ENCODE measurements around the gene MAP3K4.
A peak's percentile ranks its signal among the peaks of the same experiment; 100 is the strongest.
"Not testable (repeated sequence)": the region's sequence is repeated elsewhere in the genome, so short reads cannot be mapped to it uniquely, and the experiment has no call there.

The MAP3K4 gene

GRCh38 chr6:160975162-160975561, 16.4 kb upstream of the MAP3K4 start:
- Histone ChIP-seq H3K9me3 (ENCODE audit: low read depth, low read length) (no peaks in the 10 kb centered on the region), H3K27ac (no peak overlapping the region), H3K4me3 (no peak overlapping the region), H3K36me3 (ENCODE audit: insufficient read depth, low read length) (no peaks in the 10 kb centered on the region), H3K9ac (ENCODE audit: insufficient read length) (no peak overlapping the region)
- no peak for DNase-seq (ENCODE audit: low read depth, low spot score)
- TF ChIP-seq EZH2 (IDR thresholded peaks at IDR 0.05) = no peak
- TF ChIP-seq POLR2AphosphoS5 (IDR thresholded peaks at IDR 0.05; ENCODE audit: borderline replicate concordance, low read depth, low read length) = no peak
- TF ChIP-seq FOXP2 (optimal IDR thresholded peaks at IDR 0.05; ENCODE audit: control extremely low read depth, extremely low read length, insufficient read depth) = no peak

GRCh38 chr6:160975961-160976360, 15.6 kb upstream of the MAP3K4 start:
- not testable (repeated sequence) for H3K27ac ChIP-seq; DNase-seq (ENCODE audit: low read depth, low spot score); H3K36me3 ChIP-seq (ENCODE audit: insufficient read depth, low read length); H3K4me3 ChIP-seq; H3K9me3 ChIP-seq (ENCODE audit: low read depth, low read length); H3K9ac ChIP-seq (ENCODE audit: insufficient read length)

GRCh38 chr6:160978141-160978901, 13.2 kb upstream of the MAP3K4 start:
- Histone ChIP-seq H3K36me3 (ENCODE audit: insufficient read depth, low read length) (no peaks in the 10 kb centered on the region), H3K9ac (ENCODE audit: insufficient read length) (no peak overlapping the region), H3K9me3 (ENCODE audit: low read depth, low read length) (no peaks in the 10 kb centered on the region), H3K4me3 (no peak overlapping the region), H3K27ac (no peak overlapping the region)
- DNase-seq (ENCODE audit: low read depth, low spot score) = no peak
- TF ChIP-seq EZH2 (IDR thresholded peaks at IDR 0.05) (no peak), POLR2AphosphoS5 (IDR thresholded peaks at IDR 0.05; ENCODE audit: borderline replicate concordance, low read depth, low read length) (no peak), FOXP2 (optimal IDR thresholded peaks at IDR 0.05; ENCODE audit: control extremely low read depth, extremely low read length, insufficient read depth) (no peak)

GRCh38 chr6:160979061-160979708, 12.4 kb upstream of the MAP3K4 start:
- no peak for TF ChIP-seq POLR2AphosphoS5 (IDR thresholded peaks at IDR 0.05; ENCODE audit: borderline replicate concordance, low read depth, low read length)
- no peak for TF ChIP-seq FOXP2 (optimal IDR thresholded peaks at IDR 0.05; ENCODE audit: control extremely low read depth, extremely low read length, insufficient read depth)
- no peak for TF ChIP-seq EZH2 (IDR thresholded peaks at IDR 0.05)
- no peak for DNase-seq (ENCODE audit: low read depth, low spot score)
- Histone ChIP-seq H3K27ac (no peak overlapping the region), H3K36me3 (ENCODE audit: insufficient read depth, low read length) (no peaks in the 10 kb centered on the region), H3K4me3 (no peak overlapping the region), H3K9ac (ENCODE audit: insufficient read length) (no peak overlapping the region), H3K9me3 (ENCODE audit: low read depth, low read length) (no peaks in the 10 kb centered on the region)

GRCh38 chr6:160983377-160983948, 8.1 kb upstream of the MAP3K4 start:
- DNase-seq (ENCODE audit: low read depth, low spot score); H3K4me3 ChIP-seq; H3K9me3 ChIP-seq (ENCODE audit: low read depth, low read length); H3K27ac ChIP-seq; H3K9ac ChIP-seq (ENCODE audit: insufficient read length); H3K36me3 ChIP-seq (ENCODE audit: insufficient read depth, low read length): not testable (repeated sequence)

- TF ChIP-seq POLR2AphosphoS5 (IDR thresholded peaks at IDR 0.05; ENCODE audit: borderline replicate concordance, low read depth, low read length) (no peak), FOXP2 (optimal IDR thresholded peaks at IDR 0.05; ENCODE audit: control extremely low read depth, extremely low read length, insufficient read depth) (no peak), EZH2 (IDR thresholded peaks at IDR 0.05) (no peak)
- Histone ChIP-seq H3K27ac (no peak overlapping the region), H3K9ac (ENCODE audit: insufficient read length) (no peak overlapping the region), H3K4me3 (no peak overlapping the region), H3K9me3 (ENCODE audit: low read depth, low read length) (no peaks in the 10 kb centered on the region), H3K36me3 (ENCODE audit: insufficient read depth, low read length) (no peaks in the 10 kb centered on the region)
- no peak for DNase-seq (ENCODE audit: low read depth, low spot score)
Observed at GRCh38 chr6:160986851-160987250, 4.7 kb upstream of the MAP3K4 start.

GRCh38 chr6:160987265-160987664, 4.3 kb upstream of the MAP3K4 start:
- Histone ChIP-seq H3K4me3 (no peak overlapping the region), H3K9me3 (ENCODE audit: low read depth, low read length) (no peaks in the 10 kb centered on the region), H3K27ac (no peak overlapping the region), H3K9ac (ENCODE audit: insufficient read length) (no peak overlapping the region), H3K36me3 (ENCODE audit: insufficient read depth, low read length) (no peaks in the 10 kb centered on the region)
- DNase-seq (ENCODE audit: low read depth, low spot score) = no peak
- TF ChIP-seq FOXP2 (optimal IDR thresholded peaks at IDR 0.05; ENCODE audit: control extremely low read depth, extremely low read length, insufficient read depth) (no peak), EZH2 (IDR thresholded peaks at IDR 0.05) (no peak), POLR2AphosphoS5 (IDR thresholded peaks at IDR 0.05; ENCODE audit: borderline replicate concordance, low read depth, low read length) (no peak)

- no peak overlapping the region for H3K27ac ChIP-seq
Observed at GRCh38 chr6:160990847-160991405, 643 bp upstream of the MAP3K4 start.

More at GRCh38 chr6:160990847-160991405, 643 bp upstream of the MAP3K4 start:
- H3K9ac ChIP-seq (ENCODE audit: insufficient read length) = peak overlapping the region; percentile 72
- no peak for TF ChIP-seq FOXP2 (optimal IDR thresholded peaks at IDR 0.05; ENCODE audit: control extremely low read depth, extremely low read length, insufficient read depth)
- TF ChIP-seq POLR2AphosphoS5 (IDR thresholded peaks at IDR 0.05; ENCODE audit: borderline replicate concordance, low read depth, low read length) = no peak
- TF ChIP-seq EZH2 (IDR thresholded peaks at IDR 0.05) = no peak
- no peaks in the 10 kb centered on the region for H3K9me3 ChIP-seq (ENCODE audit: low read depth, low read length)
- H3K36me3 ChIP-seq (ENCODE audit: insufficient read depth, low read length) = no peaks in the 10 kb centered on the region
- no peak for DNase-seq (ENCODE audit: low read depth, low spot score)
- H3K4me3 ChIP-seq = peak overlapping the region; percentile 80
